ENCODE results near the gene MAGIX.
"Not testable (repeated sequence)": the region's sequence is repeated elsewhere in the genome, so short reads cannot be mapped to it uniquely, and the experiment has no call there.

The MAGIX gene

GRCh38 chrX:49161632-49162031 is 926 bp upstream of the MAGIX start:
- WGBS = 79% methylated on average over 4 of the region's 5 CpGs
- peaks cover 31% of the 10 kb centered on the region for H3K27me3 ChIP-seq (ENCODE audit: insufficient read depth, low read length)
- H3K27ac ChIP-seq (ENCODE audit: low read depth, low read length) = no peak overlapping the region
- H3K4me1 ChIP-seq (ENCODE audit: insufficient read depth, low read length) = peaks cover 5% of the 10 kb centered on the region; the same call in 1 of the 2 replicates
- no peaks in the 10 kb centered on the region for H3K9me3 ChIP-seq (ENCODE audit: insufficient read depth, low read depth, low read length)
- no peak overlapping the region for H3K4me3 ChIP-seq (ENCODE audit: low read length)
- no peaks in the 10 kb centered on the region for H3K36me3 ChIP-seq (ENCODE audit: insufficient read depth, low read length)
- H3K9ac ChIP-seq (ENCODE audit: low read depth, low read length) = no peak overlapping the region

- Histone ChIP-seq H3K9ac (ENCODE audit: low read depth, low read length) (peak overlapping the region; percentile 66), H3K4me3 (ENCODE audit: low read length) (peak overlapping the region; percentile 63), H3K4me1 (ENCODE audit: insufficient read depth, low read length) (peaks cover 10% of the 10 kb centered on the region; the same call in 1 of the 2 replicates), H3K36me3 (ENCODE audit: insufficient read depth, low read length) (no peaks in the 10 kb centered on the region), H3K9me3 (ENCODE audit: insufficient read depth, low read depth, low read length) (no peaks in the 10 kb centered on the region), H3K27me3 (ENCODE audit: insufficient read depth, low read length) (peaks cover 36% of the 10 kb centered on the region), H3K27ac (ENCODE audit: low read depth, low read length) (peak overlapping the region; percentile 75)
- WGBS = 2% methylated on average over 69 of the region's 69 CpGs
These were observed 1.2 kb downstream of the MAGIX start for GRCh38 chrX:49163555-49164419.

- Histone ChIP-seq H3K9ac (ENCODE audit: low read depth, low read length) (no peak overlapping the region), H3K27me3 (ENCODE audit: insufficient read depth, low read length) (peaks cover 38% of the 10 kb centered on the region), H3K4me1 (ENCODE audit: insufficient read depth, low read length) (peaks cover 10% of the 10 kb centered on the region; the same call in 1 of the 2 replicates), H3K27ac (ENCODE audit: low read depth, low read length) (no peak overlapping the region), H3K36me3 (ENCODE audit: insufficient read depth, low read length) (no peaks in the 10 kb centered on the region), H3K9me3 (ENCODE audit: insufficient read depth, low read depth, low read length) (no peaks in the 10 kb centered on the region), H3K4me3 (ENCODE audit: low read length) (no peak overlapping the region)
- 94% methylated on average over 31 of the region's 31 CpGs for whole genome bisulfite sequencing
These were observed 2.2 kb downstream of the MAGIX start for GRCh38 chrX:49164589-49165360.

GRCh38 chrX:49165901-49166881 is 3.6 kb downstream of the MAGIX start:
- H3K4me1 ChIP-seq (ENCODE audit: insufficient read depth, low read length) = peaks cover 10% of the 10 kb centered on the region; the same call in 1 of the 2 replicates
- WGBS = 5% methylated on average over 60 of the region's 61 CpGs
- H3K27me3 ChIP-seq (ENCODE audit: insufficient read depth, low read length) = peaks cover 40% of the 10 kb centered on the region
- no peak overlapping the region for H3K9ac ChIP-seq (ENCODE audit: low read depth, low read length)
- H3K4me3 ChIP-seq (ENCODE audit: low read length) = peak overlapping the region; percentile 56
- no peak overlapping the region for H3K27ac ChIP-seq (ENCODE audit: low read depth, low read length)
- H3K36me3 ChIP-seq (ENCODE audit: insufficient read depth, low read length) = no peaks in the 10 kb centered on the region
- H3K9me3 ChIP-seq (ENCODE audit: insufficient read depth, low read depth, low read length) = no peaks in the 10 kb centered on the region

GRCh38 chrX:49166914-49167739 is 4.6 kb downstream of the MAGIX start:
- H3K36me3 ChIP-seq (ENCODE audit: insufficient read depth, low read length) = no peaks in the 10 kb centered on the region
- H3K4me1 ChIP-seq (ENCODE audit: insufficient read depth, low read length) = peaks cover 10% of the 10 kb centered on the region; the same call in 1 of the 2 replicates
- H3K27me3 ChIP-seq (ENCODE audit: insufficient read depth, low read length) = peaks cover 43% of the 10 kb centered on the region
- H3K9me3 ChIP-seq (ENCODE audit: insufficient read depth, low read depth, low read length) = no peaks in the 10 kb centered on the region
- WGBS = 5% methylated on average over 34 of the region's 35 CpGs
- H3K27ac ChIP-seq (ENCODE audit: low read depth, low read length) = no peak overlapping the region
- 0 out of 2 replicates have a peak overlapping the region, but pooled peaks have one; percentile 19 for H3K9ac ChIP-seq (ENCODE audit: low read depth, low read length)
- peak overlapping the region; percentile 56 for H3K4me3 ChIP-seq (ENCODE audit: low read length)

GRCh38 chrX:49167740-49168108 is 5.2 kb downstream of the MAGIX start:
- no peaks in the 10 kb centered on the region for H3K9me3 ChIP-seq (ENCODE audit: insufficient read depth, low read depth, low read length)
- peak overlapping the region; percentile 56 for H3K4me3 ChIP-seq (ENCODE audit: low read length)
- peaks cover 43% of the 10 kb centered on the region for H3K27me3 ChIP-seq (ENCODE audit: insufficient read depth, low read length)
- H3K9ac ChIP-seq (ENCODE audit: low read depth, low read length) = no peak overlapping the region
- H3K36me3 ChIP-seq (ENCODE audit: insufficient read depth, low read length) = no peaks in the 10 kb centered on the region
- no peak overlapping the region for H3K27ac ChIP-seq (ENCODE audit: low read depth, low read length)
- 100% methylated on average over 2 of the region's 3 CpGs for WGBS
- peaks cover 10% of the 10 kb centered on the region; the same call in 1 of the 2 replicates for H3K4me1 ChIP-seq (ENCODE audit: insufficient read depth, low read length)

- Histone ChIP-seq H3K27me3 (ENCODE audit: insufficient read depth, low read length) (peaks cover 39% of the 10 kb centered on the region), H3K36me3 (ENCODE audit: insufficient read depth, low read length) (no peaks in the 10 kb centered on the region), H3K27ac (ENCODE audit: low read depth, low read length) (no peak within 1 kb of the TSS), H3K4me1 (ENCODE audit: insufficient read depth, low read length) (0 out of 2 replicates have a peak, but pooled peaks cover 5% of the 10 kb centered on the region), H3K9ac (ENCODE audit: low read depth, low read length) (no peak within 1 kb of the TSS), H3K4me3 (ENCODE audit: low read length) (peak within 1 kb of the TSS; percentile 57), H3K9me3 (ENCODE audit: insufficient read depth, low read depth, low read length) (no peaks in the 10 kb centered on the region)
- WGBS = 1% methylated on average over 46 of the region's 46 CpGs
These were observed 9.3 kb downstream of the MAGIX start, which contains the start of gene PLP2 for GRCh38 chrX:49171752-49172279. Gene PLP2, plus strand, starts transcription at chrX:49171898. Its CDS starts 103 bp downstream, at chrX:49172001.

GRCh38 chrX:49172280-49172780 is 9.8 kb downstream of the MAGIX start:
- WGBS = 3% methylated on average over 37 of the region's 37 CpGs
- peaks cover 35% of the 10 kb centered on the region for H3K27me3 ChIP-seq (ENCODE audit: insufficient read depth, low read length)
- no peak overlapping the region for H3K27ac ChIP-seq (ENCODE audit: low read depth, low read length)
- peak overlapping the region; percentile 57 for H3K4me3 ChIP-seq (ENCODE audit: low read length)
- H3K36me3 ChIP-seq (ENCODE audit: insufficient read depth, low read length) = no peaks in the 10 kb centered on the region
- H3K4me1 ChIP-seq (ENCODE audit: insufficient read depth, low read length) = 0 out of 2 replicates have a peak, but pooled peaks cover 5% of the 10 kb centered on the region
- H3K9ac ChIP-seq (ENCODE audit: low read depth, low read length) = no peak overlapping the region
- H3K9me3 ChIP-seq (ENCODE audit: insufficient read depth, low read depth, low read length) = no peaks in the 10 kb centered on the region

GRCh38 chrX:49173544-49173943 is 11.0 kb downstream of the MAGIX start:
- not testable (repeated sequence) for H3K9me3 ChIP-seq (ENCODE audit: insufficient read depth, low read depth, low read length); H3K4me3 ChIP-seq (ENCODE audit: low read length); H3K36me3 ChIP-seq (ENCODE audit: insufficient read depth, low read length); H3K4me1 ChIP-seq (ENCODE audit: insufficient read depth, low read length); H3K27ac ChIP-seq (ENCODE audit: low read depth, low read length); H3K9ac ChIP-seq (ENCODE audit: low read depth, low read length)
- 89% methylated on average over 8 of the region's 8 CpGs for WGBS
- H3K27me3 ChIP-seq (ENCODE audit: insufficient read depth, low read length) = peaks cover 29% of the 10 kb centered on the region
